SK-N-SH treated with all-trans-retinoic acid at 6 μM for 48 hours (cell line): ENCODE data around the gene SLC2A13.

Experiments used
- CSDC2 ChIP-seq: fragments of 250-450 bp; sonication (Bioruptor Pico); IDR thresholded peaks from 2 replicates; pipeline ENCODE4 v1.5.0; 2020; ENCODE audit warnings: mild to moderate bottlenecking, moderate library complexity
- PATZ1 ChIP-seq: fragments of 250-450 bp; sonication (Bioruptor Pico); IDR thresholded peaks from 2 replicates; pipeline ENCODE4 v1.8.0; 2020; ENCODE audit warnings: mild to moderate bottlenecking, moderate library complexity, borderline replicate concordance
- PPARA ChIP-seq: fragments of 250-450 bp; sonication (Bioruptor Pico); IDR thresholded peaks from 2 replicates; pipeline ENCODE4 v1.5.0; 2020; ENCODE audit warnings: mild to moderate bottlenecking, borderline replicate concordance
- RARB ChIP-seq: fragments of 250-450 bp; sonication (Bioruptor Pico); IDR thresholded peaks from 2 replicates; pipeline ENCODE4 v1.8.0; 2021; ENCODE audit warnings: mild to moderate bottlenecking, moderate library complexity
- ZFP3 ChIP-seq: fragments of 250-450 bp; sonication (Bioruptor Pico); IDR thresholded peaks from 2 replicates; pipeline ENCODE4 v1.5.0; 2020; ENCODE audit warnings: mild to moderate bottlenecking, moderate library complexity
- ZNF70 ChIP-seq: fragments of 450-650 bp; formaldehyde crosslinking; IDR thresholded peaks from 2 replicates; pipeline ENCODE4 v1.5.0; 2020; ENCODE audit warnings: mild to moderate bottlenecking, moderate library complexity
- TF ChIP-seq, protein P1 (sequence below): fragments of 250-450 bp; sonication (Bioruptor Pico); IDR thresholded peaks from 2 replicates; pipeline ENCODE4 v1.5.1; 2021; ENCODE audit warnings: mild to moderate bottlenecking, moderate library complexity

DNA sequence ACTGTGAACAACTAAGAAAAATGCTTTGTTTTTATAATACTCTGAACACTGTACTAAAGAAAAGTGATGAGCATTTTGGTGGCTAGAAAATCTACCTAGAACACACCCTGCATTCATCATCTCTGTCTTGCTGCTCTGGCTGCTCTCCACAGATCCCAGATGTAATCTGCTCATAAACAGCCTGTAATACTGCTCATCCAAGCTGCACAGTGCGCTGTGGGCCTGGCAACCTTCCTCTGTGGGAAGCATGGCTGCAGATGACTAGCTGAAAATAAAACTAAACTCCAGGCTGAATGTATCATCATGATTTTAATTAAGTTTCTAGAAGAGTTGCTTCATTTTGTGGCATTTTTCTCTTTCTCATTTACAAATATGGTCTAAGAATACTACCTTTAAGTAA lies 200.7 kb downstream of the SLC2A13 start:
- TF ChIP-seq CSDC2 (CRISPR knock-in tag) (no peak), ZNF70 (CRISPR knock-in tag) (no peak), PPARA (CRISPR knock-in tag) (no peak), ZFP3 (peak; percentile 35; the same call in 1 of the 2 replicates), PATZ1 (no peak), RARB (CRISPR knock-in tag) (no peak)
- TF ChIP-seq, protein P1, sequence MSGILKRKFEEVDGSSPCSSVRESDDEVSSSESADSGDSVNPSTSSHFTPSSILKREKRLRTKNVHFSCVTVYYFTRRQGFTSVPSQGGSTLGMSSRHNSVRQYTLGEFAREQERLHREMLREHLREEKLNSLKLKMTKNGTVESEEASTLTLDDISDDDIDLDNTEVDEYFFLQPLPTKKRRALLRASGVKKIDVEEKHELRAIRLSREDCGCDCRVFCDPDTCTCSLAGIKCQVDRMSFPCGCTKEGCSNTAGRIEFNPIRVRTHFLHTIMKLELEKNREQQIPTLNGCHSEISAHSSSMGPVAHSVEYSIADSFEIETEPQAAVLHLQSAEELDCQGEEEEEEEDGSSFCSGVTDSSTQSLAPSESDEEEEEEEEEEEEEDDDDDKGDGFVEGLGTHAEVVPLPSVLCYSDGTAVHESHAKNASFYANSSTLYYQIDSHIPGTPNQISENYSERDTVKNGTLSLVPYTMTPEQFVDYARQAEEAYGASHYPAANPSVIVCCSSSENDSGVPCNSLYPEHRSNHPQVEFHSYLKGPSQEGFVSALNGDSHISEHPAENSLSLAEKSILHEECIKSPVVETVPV (CRISPR knock-in tag), result no peak
